HEK293 (cell line): ENCODE results near the gene ZSCAN26.

Experiments used
- BCL11A ChIP-seq: fragments of 450-650 bp; formaldehyde crosslinking; IDR thresholded peaks from 2 replicates; pipeline ENCODE4 v1.5.1; 2016; ENCODE audit warnings: low read depth, missing biosample characterization, missing genetic modification characterization
- GLIS1 ChIP-seq: fragments of 450-650 bp; formaldehyde crosslinking; IDR thresholded peaks from 2 replicates; pipeline ENCODE4 v1.5.1; 2016; ENCODE audit warnings: missing biosample characterization, missing genetic modification characterization
- GLIS2 ChIP-seq: fragments of 450-650 bp; formaldehyde crosslinking; IDR thresholded peaks from 2 replicates; pipeline ENCODE4 v1.5.1; 2016; ENCODE audit warnings: missing biosample characterization, missing genetic modification characterization
- INSM2 ChIP-seq: fragments of 450-650 bp; formaldehyde crosslinking; IDR thresholded peaks from 2 replicates; pipeline ENCODE4 v1.5.1; 2016; ENCODE audit warnings: missing biosample characterization, missing genetic modification characterization
- KLF10 ChIP-seq: fragments of 450-650 bp; IDR thresholded peaks from 2 replicates; pipeline ENCODE4 v1.5.1; 2018; ENCODE audit warnings: missing biosample characterization, mild to moderate bottlenecking, missing genetic modification characterization
- KLF7 ChIP-seq: fragments of 450-650 bp; formaldehyde crosslinking; IDR thresholded peaks from 2 replicates; pipeline ENCODE4 v1.5.1; 2016; ENCODE audit warnings: missing biosample characterization, missing genetic modification characterization, borderline replicate concordance
- OVOL3 ChIP-seq: fragments of 450-650 bp; formaldehyde crosslinking; IDR thresholded peaks from 2 replicates; pipeline ENCODE4 v1.5.1; 2016; ENCODE audit warnings: missing biosample characterization, missing genetic modification characterization
- PATZ1 ChIP-seq: fragments of 450-650 bp; formaldehyde crosslinking; IDR thresholded peaks from 2 replicates; pipeline ENCODE4 v1.5.1; 2016; ENCODE audit warnings: missing biosample characterization, missing genetic modification characterization
- PRDM4 ChIP-seq: fragments of 450-650 bp; formaldehyde crosslinking; IDR thresholded peaks from 2 replicates; pipeline ENCODE4 v1.5.1; 2017; ENCODE audit warnings: missing biosample characterization, missing genetic modification characterization
- SP2 ChIP-seq: fragments of 450-650 bp; formaldehyde crosslinking; IDR thresholded peaks from 2 replicates; pipeline ENCODE4 v1.5.1; 2016; ENCODE audit warnings: missing biosample characterization, missing genetic modification characterization
- SP7 ChIP-seq: fragments of 450-650 bp; formaldehyde crosslinking; IDR thresholded peaks from 2 replicates; pipeline ENCODE4 v1.5.1; 2016; ENCODE audit warnings: missing biosample characterization, missing genetic modification characterization
- ZBTB26 ChIP-seq: fragments of 450-650 bp; formaldehyde crosslinking; optimal IDR thresholded peaks from 2 replicates; pipeline ENCODE3; 2016; ENCODE audit warnings: missing biosample characterization, mild to moderate bottlenecking, missing genetic modification characterization
- ZBTB7A ChIP-seq: fragments of 450-650 bp; formaldehyde crosslinking; IDR thresholded peaks from 2 replicates; pipeline ENCODE4 v1.5.1; 2016; ENCODE audit warnings: low read depth, missing biosample characterization, missing genetic modification characterization
- ZBTB8A ChIP-seq: fragments of 450-650 bp; formaldehyde crosslinking; IDR thresholded peaks from 2 replicates; pipeline ENCODE4 v1.5.1; 2016; ENCODE audit warnings: missing biosample characterization, missing genetic modification characterization
- ZNF132 ChIP-seq: fragments of 450-650 bp; formaldehyde crosslinking; IDR thresholded peaks from 2 replicates; pipeline ENCODE4 v1.5.1; 2017; ENCODE audit warnings: missing biosample characterization, missing genetic modification characterization, borderline replicate concordance
- ZNF324 ChIP-seq: fragments of 450-650 bp; formaldehyde crosslinking; IDR thresholded peaks from 2 replicates; pipeline ENCODE4 v1.5.1; 2016; ENCODE audit warnings: missing biosample characterization, missing genetic modification characterization
- ZNF398 ChIP-seq: fragments of 450-650 bp; formaldehyde crosslinking; IDR thresholded peaks from 2 replicates; pipeline ENCODE4 v1.5.1; 2017; ENCODE audit warnings: missing biosample characterization, missing genetic modification characterization
- ZNF501 ChIP-seq: fragments of 450-650 bp; formaldehyde crosslinking; IDR thresholded peaks from 2 replicates; pipeline ENCODE4 v1.5.1; 2016; ENCODE audit warnings: missing biosample characterization, missing genetic modification characterization
- ZNF510 ChIP-seq: fragments of 450-650 bp; formaldehyde crosslinking; IDR thresholded peaks from 2 replicates; pipeline ENCODE4 v1.5.1; 2018; ENCODE audit warnings: mild to moderate bottlenecking, missing genetic modification characterization, missing biosample characterization; ENCODE audit not compliant: insufficient replicate concordance
- ZNF561 ChIP-seq: fragments of 450-650 bp; IDR thresholded peaks from 2 replicates; pipeline ENCODE4 v1.5.1; 2018; ENCODE audit warnings: missing biosample characterization, missing genetic modification characterization, borderline replicate concordance
- ZNF600 ChIP-seq: fragments of 450-650 bp; formaldehyde crosslinking; IDR thresholded peaks from 2 replicates; pipeline ENCODE4 v1.5.1; 2016; ENCODE audit warnings: missing biosample characterization, missing genetic modification characterization
- ZNF621 ChIP-seq: fragments of 450-650 bp; formaldehyde crosslinking; IDR thresholded peaks from 2 replicates; pipeline ENCODE4 v1.5.1; 2017; ENCODE audit warnings: missing biosample characterization, missing genetic modification characterization
- ZNF623 ChIP-seq: fragments of 450-650 bp; formaldehyde crosslinking; IDR thresholded peaks from 2 replicates; pipeline ENCODE4 v1.5.1; 2016; ENCODE audit warnings: missing biosample characterization, missing genetic modification characterization
- ZNF639 ChIP-seq: fragments of 450-650 bp; formaldehyde crosslinking; IDR thresholded peaks from 2 replicates; pipeline ENCODE4 v1.5.1; 2016; ENCODE audit warnings: missing biosample characterization, missing genetic modification characterization
- ZNF660 ChIP-seq: fragments of 450-650 bp; IDR thresholded peaks from 2 replicates; pipeline ENCODE4 v1.5.1; 2018; ENCODE audit warnings: missing biosample characterization, mild to moderate bottlenecking, missing genetic modification characterization
- ZNF76 ChIP-seq: fragments of 450-650 bp; formaldehyde crosslinking; IDR thresholded peaks from 2 replicates; pipeline ENCODE4; 2016; ENCODE audit warnings: low read depth, missing biosample characterization, missing genetic modification characterization, borderline replicate concordance
- ZSCAN30 ChIP-seq: fragments of 450-650 bp; IDR thresholded peaks from 2 replicates; pipeline ENCODE4 v1.5.1; 2018; ENCODE audit warnings: missing biosample characterization, mild to moderate bottlenecking, missing genetic modification characterization, moderate library complexity

Gene ZSCAN26

GRCh38 chr6:28281288-28282064 lies 14.5 kb downstream of the ZSCAN26 start, which contains the start of gene PGBD1 (continued):
- peak; percentile 35; the same call in 1 of the 2 replicates for TF ChIP-seq GLIS1 (tag by site-specific recombination)
- 0 out of 2 replicates have a peak, but pooled peaks have one; percentile 36 for TF ChIP-seq ZNF76 (tag by site-specific recombination)
- TF ChIP-seq ZSCAN30 (tag by site-specific recombination), result peak; percentile 94
- peak; percentile 31; the same call in 1 of the 2 replicates for TF ChIP-seq KLF10 (tag by site-specific recombination)
- peak; percentile 48; the same call in 1 of the 2 replicates for TF ChIP-seq SP7
- TF ChIP-seq GLIS2 (tag by site-specific recombination), result peak; percentile 63
- no peak for TF ChIP-seq PRDM4 (tag by site-specific recombination)
- peak; percentile 55 for TF ChIP-seq SP2 (tag by site-specific recombination)
- no peak for TF ChIP-seq BCL11A (tag by site-specific recombination)
- TF ChIP-seq ZNF639 (tag by site-specific recombination), result no peak
- peak; percentile 55 for TF ChIP-seq PATZ1 (tag by site-specific recombination)
- peak; percentile 90 for TF ChIP-seq ZNF501 (tag by site-specific recombination)
- TF ChIP-seq ZNF398 (tag by site-specific recombination), result 0 out of 2 replicates have a peak, but pooled peaks have one; percentile 30
- peak; percentile 91 for TF ChIP-seq ZBTB8A
- peak; percentile 89 for TF ChIP-seq ZBTB26 (tag by site-specific recombination)
- TF ChIP-seq ZNF600, result peak; percentile 56; the same call in 1 of the 2 replicates
- TF ChIP-seq ZNF561 (tag by site-specific recombination), result 0 out of 2 replicates have a peak, but pooled peaks have one; percentile 71
- 0 out of 2 replicates have a peak, but pooled peaks have one; percentile 21 for TF ChIP-seq ZNF623 (tag by site-specific recombination)
- no peak for TF ChIP-seq ZNF510 (tag by site-specific recombination)
- TF ChIP-seq ZNF660, result peak; percentile 84
- TF ChIP-seq ZNF324 (tag by site-specific recombination), result peak; percentile 53; the same call in 1 of the 2 replicates
- TF ChIP-seq ZNF621, result no peak
- 0 out of 2 replicates have a peak, but pooled peaks have one; percentile 30 for TF ChIP-seq ZBTB7A (tag by site-specific recombination)
- peak; percentile 74; the same call in 1 of the 2 replicates for TF ChIP-seq KLF7 (tag by site-specific recombination)
- TF ChIP-seq OVOL3, result peak; percentile 26; the same call in 1 of the 2 replicates
- no peak for TF ChIP-seq ZNF132 (tag by site-specific recombination)
- peak; percentile 35; the same call in 1 of the 2 replicates for TF ChIP-seq INSM2 (tag by site-specific recombination)
